HG03103 (cell line): ENCODE measurements around the gene RO60.
A peak's percentile ranks its signal among the peaks of the same experiment; 100 is the strongest.

Source experiments
- ATAC-seq: cut with Tn5 transposase; IDR thresholded peaks from one replicate; pipeline ENCODE4 v1.9.1; 2021; ENCODE audit warnings: low read depth; ENCODE audit not compliant: unreplicated experiment

Gene RO60

GRCh38 chr1:193104907-193105820, 45.8 kb downstream of the RO60 start, which contains the start of gene GLRX2:
Gene GLRX2, minus strand, starts transcription at chr1:193105414. Its CDS starts 32 bp downstream, at chr1:193105382.
- ATAC-seq = peak; percentile 86

GRCh38 chr1:193105821-193106177, 46.4 kb downstream of the RO60 start:
- ATAC-seq = no peak

- ATAC-seq = no peak
Measured at GRCh38 chr1:193108471-193108870, 49.1 kb downstream of the RO60 start.
